ENCODE measurements around the gene EFCAB9.

- TF ChIP-seq CTCF (IDR thresholded peaks at IDR 0.05) (no peak), POLR2A (IDR thresholded peaks at IDR 0.05) (no peak)
These were observed 37.4 kb upstream of the EFCAB9 start for GRCh38 chr5:172156541-172156994.
